Middle frontal gyrus (tissue), 1 donor: ENCODE data around the gene PTPRN2.
"Not testable (repeated sequence)": the region's sequence is repeated elsewhere in the genome, so short reads cannot be mapped to it uniquely, and the experiment has no call there.

Source experiments
- DNase-seq: peaks from one replicate; pipeline ENCODE4 v3.0.0-alpha.2; 2015; ENCODE audit warnings: low spot score; ENCODE audit errors: extremely low spot score

Gene PTPRN2

GRCh38 chr7:158389514-158390425, 197.9 kb downstream of the PTPRN2 start:
- DNase-seq, result no peak

GRCh38 chr7:158388928-158389327, 198.7 kb downstream of the PTPRN2 start:
- DNase-seq, result no peak

GRCh38 chr7:158388072-158388471, 199.6 kb downstream of the PTPRN2 start:
- DNase-seq, result no peak

- no peak for DNase-seq
These were observed 200.1 kb downstream of the PTPRN2 start for GRCh38 chr7:158387546-158387891.

GRCh38 chr7:158386866-158387545, 200.6 kb downstream of the PTPRN2 start:
- no peak for DNase-seq

- no peak for DNase-seq
These were observed 201.3 kb downstream of the PTPRN2 start for GRCh38 chr7:158386355-158386618.

- not testable (repeated sequence) for DNase-seq
These were observed 201.9 kb downstream of the PTPRN2 start for GRCh38 chr7:158385496-158386354.

- DNase-seq, result no peak
These were observed 202.9 kb downstream of the PTPRN2 start for GRCh38 chr7:158384746-158385145.

- DNase-seq, result no peak
These were observed 204.0 kb downstream of the PTPRN2 start for GRCh38 chr7:158383665-158384064.

- DNase-seq, result no peak
These were observed 205.0 kb downstream of the PTPRN2 start for GRCh38 chr7:158382363-158383254.

- DNase-seq, result no peak
These were observed 205.7 kb downstream of the PTPRN2 start for GRCh38 chr7:158381956-158382355.

- no peak for DNase-seq
These were observed 208.6 kb downstream of the PTPRN2 start for GRCh38 chr7:158378978-158379377.

GRCh38 chr7:158377800-158378623, 209.6 kb downstream of the PTPRN2 start:
- no peak for DNase-seq

GRCh38 chr7:158376839-158377186, 210.8 kb downstream of the PTPRN2 start:
- DNase-seq, result not testable (repeated sequence)

GRCh38 chr7:158376146-158376838, 211.3 kb downstream of the PTPRN2 start:
- not testable (repeated sequence) for DNase-seq

GRCh38 chr7:158375034-158375433, 212.6 kb downstream of the PTPRN2 start:
- no peak for DNase-seq

- DNase-seq, result no peak
These were observed 213.0 kb downstream of the PTPRN2 start for GRCh38 chr7:158374586-158374985.

GRCh38 chr7:158374146-158374545, 213.5 kb downstream of the PTPRN2 start:
- DNase-seq, result no peak

GRCh38 chr7:158373476-158374133, 214.0 kb downstream of the PTPRN2 start:
- no peak for DNase-seq
